Astrocyte (in vitro differentiated cells and primary cell): Measurements from ENCODE around the gene C1QTNF5. TPM values are rescaled to one million over a fixed set of nuclear protein-coding genes. Genes with fewer than 3 reads are reported as not detected.

Experiments used
- DNase-seq: peaks from one replicate; pipeline ENCODE4 v3.0.0-alpha.2; 2010; ENCODE audit warnings: low read depth
- FAIRE-seq: peaks from 2 replicates; lab custom pipeline; 2011; peaks lifted over from hg19 to GRCh38; lab: Jason Lieb, UNC
- H2AFZ ChIP-seq: 2 replicates; pipeline ENCODE4 v1.6.0; 2012; ENCODE audit warnings: low read depth, low read length, inconsistent platforms
- H3K27ac ChIP-seq: 2 replicates; pipeline ENCODE4 v1.5.1; 2011; ENCODE audit warnings: low read depth, low read length, inconsistent platforms
- H3K27me3 ChIP-seq: 2 replicates; pipeline ENCODE4 v1.6.0; 2011; ENCODE audit warnings: low read length, inconsistent platforms; ENCODE audit not compliant: insufficient read depth
- H3K36me3 ChIP-seq: 2 replicates; pipeline ENCODE4 v1.5.1; 2011; ENCODE audit warnings: low read length, inconsistent platforms; ENCODE audit not compliant: insufficient read depth
- H3K4me1 ChIP-seq: 2 replicates; pipeline ENCODE4 v1.5.1; 2011; ENCODE audit warnings: low read length, inconsistent platforms; ENCODE audit not compliant: insufficient read depth
- H3K4me2 ChIP-seq: 2 replicates; pipeline ENCODE4 v1.6.0; 2012; ENCODE audit warnings: low read length, inconsistent platforms
- H3K4me3 ChIP-seq: 2 replicates; pipeline ENCODE4 v1.5.1; 2011; ENCODE audit warnings: low read depth, mild to moderate bottlenecking, low read length, inconsistent platforms; ENCODE audit not compliant: insufficient read depth
- H3K79me2 ChIP-seq: 2 replicates; pipeline ENCODE4 v1.6.0; 2012; ENCODE audit warnings: mild to moderate bottlenecking, low read length, inconsistent platforms; ENCODE audit not compliant: insufficient read depth
- H3K9ac ChIP-seq: 2 replicates; pipeline ENCODE4 v1.6.0; 2012; ENCODE audit warnings: mild to moderate bottlenecking, low read length, inconsistent platforms
- H3K9me3 ChIP-seq: 2 replicates; pipeline ENCODE4 v1.5.1; 2012; ENCODE audit warnings: low read depth, mild to moderate bottlenecking, low read length, inconsistent platforms; ENCODE audit not compliant: insufficient read depth
- H4K20me1 ChIP-seq: 2 replicates; pipeline ENCODE4 v1.6.0; 2012; ENCODE audit warnings: low read length, inconsistent platforms; ENCODE audit not compliant: insufficient read depth
- H3K27ac Mint-ChIP-seq: one replicate; pipeline ENCODE4 v1.8.0; 2021; ENCODE audit warnings: mild to moderate bottlenecking, mixed read lengths; ENCODE audit not compliant: unreplicated experiment
- H3K27me3 Mint-ChIP-seq: one replicate; pipeline ENCODE4 v1.8.0; 2021; ENCODE audit warnings: low read depth, mixed read lengths; ENCODE audit not compliant: unreplicated experiment
- H3K36me3 Mint-ChIP-seq: one replicate; pipeline ENCODE4 v1.8.0; 2021; ENCODE audit warnings: low read depth, mixed read lengths; ENCODE audit not compliant: unreplicated experiment
- H3K4me1 Mint-ChIP-seq: one replicate; pipeline ENCODE4 v1.8.0; 2021; ENCODE audit warnings: low read depth, mixed read lengths; ENCODE audit not compliant: unreplicated experiment
- H3K4me3 Mint-ChIP-seq: one replicate; pipeline ENCODE4 v1.8.0; 2021; ENCODE audit warnings: mild to moderate bottlenecking, moderate library complexity, mixed read lengths; ENCODE audit not compliant: unreplicated experiment
- H3K9me3 Mint-ChIP-seq: one replicate; pipeline ENCODE4 v1.8.0; 2021; ENCODE audit warnings: mild to moderate bottlenecking, mixed read lengths; ENCODE audit not compliant: unreplicated experiment
- CTCF ChIP-seq: IDR thresholded peaks from 2 replicates; pipeline ENCODE4 v1.5.1; 2011; ENCODE audit warnings: low read depth, mild to moderate bottlenecking, inconsistent platforms, low read length, moderate library complexity; ENCODE audit not compliant: insufficient read depth
- EZH2 ChIP-seq: IDR thresholded peaks from 2 replicates; pipeline ENCODE4 v1.6.1; 2012; ENCODE audit warnings: mild to moderate bottlenecking, low read length, inconsistent platforms; ENCODE audit not compliant: insufficient read depth
- total RNA-seq: library from RNA; stranded (reverse); gene quantifications from 2 replicates; pipeline ENCODE4 v1.2.1, GENCODE V29; 2021

The C1QTNF5 gene
- total RNA-seq, 1 donor from 2014 or later, result 6.3 TPM

- no peak overlapping the region for H3K4me3 Mint-ChIP-seq
- Histone ChIP-seq H3K27me3 (peaks cover 5% of the 10 kb centered on the region), H3K4me1 (peaks cover 27% of the 10 kb centered on the region), H3K9ac (no peak overlapping the region), H3K4me2 (no peak overlapping the region), H3K27ac (no peak overlapping the region), H4K20me1 (no peaks in the 10 kb centered on the region), H3K79me2 (no peaks in the 10 kb centered on the region), H3K36me3 (no peaks in the 10 kb centered on the region), H3K4me3 (no peak overlapping the region), H3K9me3 (no peaks in the 10 kb centered on the region), H2AFZ (no peak overlapping the region)
- peaks cover 11% of the 10 kb centered on the region for H3K27me3 Mint-ChIP-seq
- peak; percentile 10 for TF ChIP-seq CTCF
- no peak for TF ChIP-seq EZH2
- no peaks in the 10 kb centered on the region for H3K36me3 Mint-ChIP-seq
- peak overlapping the region; percentile 8 for H3K27ac Mint-ChIP-seq
- FAIRE-seq, result no peak
- H3K9me3 Mint-ChIP-seq, result no peaks in the 10 kb centered on the region
- no peak for DNase-seq
- peaks cover 18% of the 10 kb centered on the region for H3K4me1 Mint-ChIP-seq
These were observed 31.1 kb upstream of the C1QTNF5 start for GRCh38 chr11:119371778-119372182.

- no peak for TF ChIP-seq CTCF
- Histone ChIP-seq H3K27ac (no peak overlapping the region), H3K27me3 (peaks cover 7% of the 10 kb centered on the region), H3K79me2 (no peaks in the 10 kb centered on the region), H4K20me1 (no peaks in the 10 kb centered on the region), H3K4me1 (peaks cover 22% of the 10 kb centered on the region), H2AFZ (no peak overlapping the region), H3K4me2 (no peak overlapping the region), H3K4me3 (no peak overlapping the region), H3K9me3 (no peaks in the 10 kb centered on the region), H3K36me3 (no peaks in the 10 kb centered on the region), H3K9ac (no peak overlapping the region)
- peaks cover 14% of the 10 kb centered on the region for H3K4me1 Mint-ChIP-seq
- DNase-seq (no peak), FAIRE-seq (no peak)
- H3K9me3 Mint-ChIP-seq, result no peaks in the 10 kb centered on the region
- peaks cover 11% of the 10 kb centered on the region for H3K27me3 Mint-ChIP-seq
- no peak overlapping the region for H3K27ac Mint-ChIP-seq
- H3K36me3 Mint-ChIP-seq, result no peaks in the 10 kb centered on the region
- H3K4me3 Mint-ChIP-seq, result no peak overlapping the region
These were observed 30.5 kb upstream of the C1QTNF5 start for GRCh38 chr11:119371067-119371601.

GRCh38 chr11:119370486-119371046 is 29.9 kb upstream of the C1QTNF5 start:
- peaks cover 8% of the 10 kb centered on the region for H3K27me3 ChIP-seq
- Mint-ChIP-seq H3K4me3 (no peak overlapping the region), H3K27me3 (peaks cover 11% of the 10 kb centered on the region), H3K9me3 (no peaks in the 10 kb centered on the region), H3K4me1 (peaks cover 12% of the 10 kb centered on the region), H3K27ac (no peak overlapping the region), H3K36me3 (no peaks in the 10 kb centered on the region)
- H3K36me3 ChIP-seq, result no peaks in the 10 kb centered on the region
- H4K20me1 ChIP-seq, result no peaks in the 10 kb centered on the region
- no peaks in the 10 kb centered on the region for H3K9me3 ChIP-seq
- no peaks in the 10 kb centered on the region for H3K79me2 ChIP-seq
- peaks cover 16% of the 10 kb centered on the region for H3K4me1 ChIP-seq
- H3K4me2 ChIP-seq, result no peak overlapping the region
- DNase-seq (no peak), FAIRE-seq (no peak)
- no peak overlapping the region for H3K27ac ChIP-seq
- TF ChIP-seq EZH2 (no peak), CTCF (no peak)
- no peak overlapping the region for H2AFZ ChIP-seq
- no peak overlapping the region for H3K4me3 ChIP-seq
- H3K9ac ChIP-seq, result no peak overlapping the region
